COLO668 (cell line): Measurements from ENCODE around the gene E2F2.

Source experiments
- DNase-seq: peaks from one replicate; lab custom pipeline; 2025; ENCODE audit not compliant: unreplicated experiment; lab: John Stamatoyannopoulos, UW

The E2F2 gene

GRCh38 chr1:23563755-23564374, 32.8 kb upstream of the E2F2 start:
- DNase-seq = no peak

- DNase-seq = no peak
Observed at GRCh38 chr1:23563003-23563402, 32.0 kb upstream of the E2F2 start.

GRCh38 chr1:23562137-23562876, 31.3 kb upstream of the E2F2 start:
- DNase-seq = peak; percentile 98

- no peak for DNase-seq
Observed at GRCh38 chr1:23561813-23562100, 30.7 kb upstream of the E2F2 start.

- no peak for DNase-seq
Observed at GRCh38 chr1:23561076-23561812, 30.2 kb upstream of the E2F2 start.

GRCh38 chr1:23559985-23560741, 29.1 kb upstream of the E2F2 start:
- no peak for DNase-seq

- DNase-seq = peak; percentile 99
Observed at GRCh38 chr1:23559136-23559984, 28.3 kb upstream of the E2F2 start, which contains the start of gene ID3. TSS of gene ID3 (minus strand) at chr1:23559501. CDS start at chr1:23559426, 75 bp downstream.

GRCh38 chr1:23558872-23559135, 27.8 kb upstream of the E2F2 start:
- no peak for DNase-seq

- peak; percentile 66 for DNase-seq
Observed at GRCh38 chr1:23558140-23558871, 27.3 kb upstream of the E2F2 start.

- no peak for DNase-seq
Observed at GRCh38 chr1:23557471-23558124, 26.6 kb upstream of the E2F2 start.

GRCh38 chr1:23556635-23557470, 25.8 kb upstream of the E2F2 start:
- no peak for DNase-seq

GRCh38 chr1:23555986-23556634, 25.1 kb upstream of the E2F2 start:
- DNase-seq = no peak

- DNase-seq = no peak
Observed at GRCh38 chr1:23555270-23555985, 24.4 kb upstream of the E2F2 start.

GRCh38 chr1:23554481-23555269, 23.6 kb upstream of the E2F2 start:
- peak; percentile 99 for DNase-seq

GRCh38 chr1:23554127-23554480, 23.1 kb upstream of the E2F2 start:
- no peak for DNase-seq

GRCh38 chr1:23553231-23554126, 22.4 kb upstream of the E2F2 start:
- DNase-seq = no peak
